ENCODE results near the gene KIRREL3. TPM values are rescaled to one million over a fixed set of nuclear protein-coding genes. Genes with fewer than 3 reads are reported as not detected.

Gene KIRREL3
- polyA plus RNA-seq, 1 of the 3 experiments (the other 2 are of a cell fraction) = 3.7 TPM

GRCh38 chr11:127017482-127017881 is 16.9 kb upstream of the KIRREL3 start (continued):
- no peak for TF ChIP-seq USF1 (IDR thresholded peaks at IDR 0.05; ENCODE audit: borderline replicate concordance, low read depth)
- TF ChIP-seq SIN3A (IDR thresholded peaks at IDR 0.05; ENCODE audit: borderline replicate concordance, low read depth, low read length) = no peak
- peak; percentile 60 for TF ChIP-seq JUND (IDR thresholded peaks at IDR 0.05)
- TF ChIP-seq TAF1 (IDR thresholded peaks at IDR 0.05; ENCODE audit: borderline replicate concordance, low read depth, low read length) = no peak
- TF ChIP-seq MXI1 (IDR thresholded peaks at IDR 0.05; ENCODE audit: low read depth, low read length) = no peak
- TF ChIP-seq CTCF (IDR thresholded peaks at IDR 0.05) = peak; percentile 65

GRCh38 chr11:127013550-127013949 is 13.0 kb upstream of the KIRREL3 start:
- Histone ChIP-seq H3K9me3 (no peaks in the 10 kb centered on the region), H4K20me1 (ENCODE audit: insufficient read depth) (no peaks in the 10 kb centered on the region), H3K4me1 (ENCODE audit: control insufficient read depth in 1 of 2, insufficient read depth in 2 of 2, low read depth in 1 of 2, low read length in 1 of 2) (no peaks in the 10 kb centered on the region), H3K79me2 (ENCODE audit: insufficient read depth) (no peaks in the 10 kb centered on the region), H3K9me2 (no peaks in the 10 kb centered on the region), H3K4me3 (ENCODE audit: low read depth in 2 of 2, low read length in 1 of 2) (no peak overlapping the region), H2AFZ (ENCODE audit: low read depth) (no peak overlapping the region), H3K4me2 (no peak overlapping the region), H3K36me3 (replicated peaks in 1 of 2; ENCODE audit: control insufficient read depth in 1 of 2, insufficient read depth in 2 of 2, low read length in 1 of 2) (no peaks in the 10 kb centered on the region), H3K9ac (no peak overlapping the region), H3K27me3 (ENCODE audit: insufficient read depth) (peaks cover 5% of the 10 kb centered on the region; the same call in 1 of the 2 replicates), H3F3A (replicated peaks; ENCODE audit: insufficient read depth) (no peaks in the 10 kb centered on the region), H3K27ac (ENCODE audit: low read depth in 2 of 2, low read length in 1 of 2) (no peak overlapping the region)
- TF ChIP-seq NFIC (IDR thresholded peaks at IDR 0.05; ENCODE audit: borderline replicate concordance) = no peak
- TF ChIP-seq GABPA (IDR thresholded peaks at IDR 0.05; ENCODE audit: low read depth) = no peak
- no peak for TF ChIP-seq MEF2A (IDR thresholded peaks at IDR 0.05; ENCODE audit: borderline replicate concordance, low read depth)
- no peak for TF ChIP-seq YY1 (IDR thresholded peaks at IDR 0.05; ENCODE audit: low read depth)
- TF ChIP-seq CHD2 (IDR thresholded peaks at IDR 0.05; ENCODE audit: low read length, partially characterized antibody) = no peak
- no peak for TF ChIP-seq MXI1 (IDR thresholded peaks at IDR 0.05; ENCODE audit: low read depth, low read length)
- no peak for TF ChIP-seq REST (IDR thresholded peaks at IDR 0.05; ENCODE audit: low read depth, low read length)
- TF ChIP-seq RAD21 (IDR thresholded peaks at IDR 0.05; ENCODE audit: low read length) = no peak
- no peak for TF ChIP-seq RFX5 (IDR thresholded peaks at IDR 0.05; ENCODE audit: low read length)
- TF ChIP-seq RXRA (IDR thresholded peaks at IDR 0.05; ENCODE audit: borderline replicate concordance, low read depth) = no peak
- no peak for TF ChIP-seq EZH2phosphoT487 (IDR thresholded peaks at IDR 0.05; ENCODE audit: borderline replicate concordance, low read depth)
- no peak for TF ChIP-seq SMC3 (IDR thresholded peaks at IDR 0.05; ENCODE audit: low read depth, low read length)
- no peak for TF ChIP-seq FOSL2 (IDR thresholded peaks at IDR 0.05; ENCODE audit: borderline replicate concordance, low read depth)
- TF ChIP-seq POLR2AphosphoS5 (IDR thresholded peaks at IDR 0.05; ENCODE audit: low read depth, low read length) = no peak
- TF ChIP-seq ELF1 (IDR thresholded peaks at IDR 0.05) = no peak
- no peak for TF ChIP-seq TEAD4 (IDR thresholded peaks at IDR 0.05; ENCODE audit: borderline replicate concordance, insufficient read depth)
- no peak for TF ChIP-seq PBX3 (IDR thresholded peaks at IDR 0.05)
- ChIA-PET CTCF (interaction anchor here (0.7 kb wide), 1 partner anchor 572 kb away, joined by 3 read pairs; no protein-coding TSS in a partner anchor), POLR2A (no interaction called here)
- DNase-seq = no peak
- WGBS (ENCODE audit: low lambda C conversion rate) = 37% methylated on average over 5 of the region's 5 CpGs

Measured in SK-N-SH (cell line).